Ovary (tissue), 3 donors: Measurements from ENCODE around the gene MON1B.

Source experiments
- EP300 ChIP-seq: sonication (generic); formaldehyde crosslinking; IDR thresholded peaks from one replicate; pipeline ENCODE4 v1.6.1; 2017; ENCODE audit warnings: antibody characterized with exemption
- POLR2A ChIP-seq: fragments of 450-650 bp; IDR thresholded peaks from one replicate; pipeline ENCODE4 v1.6.1; 2017; ENCODE audit warnings: antibody characterized with exemption, mild to moderate bottlenecking, moderate library complexity
- TF ChIP-seq, protein P1 (sequence below), 3 donors: fragments of 450-650 bp in 2 of 3; fragments of 200-600 bp in 1 of 3; IDR thresholded peaks; one replicate each; pipeline versions ENCODE4 v1.5.1 to v1.8.0; 2016 to 2022; ENCODE audit warnings: antibody characterized with exemption in 3 of 3, mild to moderate bottlenecking in 1 of 3
- donor health status: DM: no; HTN: no; CAD: no.

DNA sequence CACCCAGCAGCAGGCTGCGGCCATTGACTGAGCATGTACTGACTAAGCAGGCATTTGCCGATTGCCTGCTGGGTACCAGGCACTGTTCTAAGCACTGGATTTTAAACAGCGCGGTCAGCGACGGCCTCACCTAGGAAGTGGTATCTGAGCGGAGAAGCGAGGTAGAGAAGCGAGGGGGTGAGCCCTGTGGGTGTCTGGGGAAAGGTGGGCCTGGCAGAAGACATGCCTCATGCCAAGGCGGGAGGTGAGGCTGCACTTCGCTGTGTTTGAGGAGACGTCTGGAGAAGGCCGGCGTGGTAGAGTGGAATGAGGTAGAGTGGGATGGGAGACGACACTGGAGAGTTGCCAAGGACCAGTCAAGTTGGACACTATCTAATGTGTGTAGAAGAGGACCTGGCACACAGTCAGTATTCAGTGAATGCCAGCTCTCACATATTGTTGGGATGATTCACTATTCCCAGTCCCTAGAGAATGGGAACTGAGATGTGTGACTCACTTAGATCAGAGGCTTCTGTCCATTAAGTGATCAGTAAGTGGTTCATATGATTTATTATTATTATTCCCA is 22.6 kb downstream of the MON1B start:
- TF ChIP-seq, protein P1, sequence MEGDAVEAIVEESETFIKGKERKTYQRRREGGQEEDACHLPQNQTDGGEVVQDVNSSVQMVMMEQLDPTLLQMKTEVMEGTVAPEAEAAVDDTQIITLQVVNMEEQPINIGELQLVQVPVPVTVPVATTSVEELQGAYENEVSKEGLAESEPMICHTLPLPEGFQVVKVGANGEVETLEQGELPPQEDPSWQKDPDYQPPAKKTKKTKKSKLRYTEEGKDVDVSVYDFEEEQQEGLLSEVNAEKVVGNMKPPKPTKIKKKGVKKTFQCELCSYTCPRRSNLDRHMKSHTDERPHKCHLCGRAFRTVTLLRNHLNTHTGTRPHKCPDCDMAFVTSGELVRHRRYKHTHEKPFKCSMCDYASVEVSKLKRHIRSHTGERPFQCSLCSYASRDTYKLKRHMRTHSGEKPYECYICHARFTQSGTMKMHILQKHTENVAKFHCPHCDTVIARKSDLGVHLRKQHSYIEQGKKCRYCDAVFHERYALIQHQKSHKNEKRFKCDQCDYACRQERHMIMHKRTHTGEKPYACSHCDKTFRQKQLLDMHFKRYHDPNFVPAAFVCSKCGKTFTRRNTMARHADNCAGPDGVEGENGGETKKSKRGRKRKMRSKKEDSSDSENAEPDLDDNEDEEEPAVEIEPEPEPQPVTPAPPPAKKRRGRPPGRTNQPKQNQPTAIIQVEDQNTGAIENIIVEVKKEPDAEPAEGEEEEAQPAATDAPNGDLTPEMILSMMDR (IDR thresholded peaks at IDR 0.05) = no peak
- no peak for TF ChIP-seq POLR2A
- no peak for TF ChIP-seq EP300
